GM21737 (cell line): ENCODE results near the gene SEMA5A.
"Not testable (repeated sequence)": the region's sequence is repeated elsewhere in the genome, so short reads cannot be mapped to it uniquely, and the experiment has no call there.

ENCODE experiments used
- ATAC-seq: cut with Tn5 transposase; IDR thresholded peaks from one replicate; pipeline ENCODE4 v1.9.1; 2021; ENCODE audit warnings: mild to moderate bottlenecking, moderate library complexity; ENCODE audit not compliant: unreplicated experiment

Gene SEMA5A

GRCh38 chr5:9374025-9374424 lies 171.8 kb downstream of the SEMA5A start:
- ATAC-seq = no peak

GRCh38 chr5:9373571-9373970 lies 172.3 kb downstream of the SEMA5A start:
- no peak for ATAC-seq

GRCh38 chr5:9370256-9370655 lies 175.6 kb downstream of the SEMA5A start:
- no peak for ATAC-seq

GRCh38 chr5:9365512-9365911 lies 180.4 kb downstream of the SEMA5A start:
- ATAC-seq = no peak

GRCh38 chr5:9363449-9363848 lies 182.4 kb downstream of the SEMA5A start:
- ATAC-seq = no peak

GRCh38 chr5:9363026-9363425 lies 182.8 kb downstream of the SEMA5A start:
- ATAC-seq = peak; percentile 52

- peak; percentile 56 for ATAC-seq
Observed at GRCh38 chr5:9362600-9362999, 183.3 kb downstream of the SEMA5A start.

- ATAC-seq = peak; percentile 55
Observed at GRCh38 chr5:9361835-9362234, 184.0 kb downstream of the SEMA5A start.

GRCh38 chr5:9358961-9359685 lies 186.8 kb downstream of the SEMA5A start:
- ATAC-seq = no peak

- no peak for ATAC-seq
Observed at GRCh38 chr5:9356351-9356825, 189.5 kb downstream of the SEMA5A start.

- ATAC-seq = no peak
Observed at GRCh38 chr5:9354336-9355081, 191.4 kb downstream of the SEMA5A start.

GRCh38 chr5:9353048-9353447 lies 192.8 kb downstream of the SEMA5A start:
- not testable (repeated sequence) for ATAC-seq

GRCh38 chr5:9351546-9351945 lies 194.3 kb downstream of the SEMA5A start:
- no peak for ATAC-seq

GRCh38 chr5:9350301-9350797 lies 195.5 kb downstream of the SEMA5A start:
- no peak for ATAC-seq

- ATAC-seq = no peak
Observed at GRCh38 chr5:9348401-9348996, 197.4 kb downstream of the SEMA5A start.

GRCh38 chr5:9347541-9348295 lies 198.2 kb downstream of the SEMA5A start:
- no peak for ATAC-seq

- ATAC-seq = no peak
Observed at GRCh38 chr5:9347032-9347431, 198.8 kb downstream of the SEMA5A start.

GRCh38 chr5:9344751-9345240 lies 201.1 kb downstream of the SEMA5A start:
- ATAC-seq = no peak

GRCh38 chr5:9343146-9343850 lies 202.6 kb downstream of the SEMA5A start:
- no peak for ATAC-seq

GRCh38 chr5:9342161-9342787 lies 203.6 kb downstream of the SEMA5A start:
- no peak for ATAC-seq
